GM23338 (cell line): ENCODE data around the gene CLDN20. TPM values are rescaled to one million over a fixed set of nuclear protein-coding genes. Genes with fewer than 3 reads are reported as not detected.
A peak's percentile ranks its signal among the peaks of the same experiment; 100 is the strongest.

Experiments
- ATAC-seq: fragments of 200-7000 bp; cut with Tn5 transposase; 3 replicates; pipeline ENCODE4 v1.9.1; 2020
- DNase-seq: peaks from one replicate; pipeline ENCODE4 v3.0.0-alpha.2; 2015; ENCODE audit warnings: low spot score
- H2AFZ ChIP-seq: fragments of 200-600 bp; sonication (generic); 2 replicates; pipeline ENCODE4 v1.8.0; 2016; ENCODE audit warnings: antibody characterized with exemption, mild to moderate bottlenecking, moderate library complexity
- H3F3A ChIP-seq: fragments of 200-600 bp; sonication (generic); replicated peaks from 2 replicates; pipeline ENCODE4 v1.8.0; 2017; ENCODE audit warnings: antibody characterized with exemption, mixed run types, low read depth
- H3K27ac ChIP-seq: fragments of 200-600 bp; sonication (generic); 2 replicates; pipeline ENCODE4 v1.6.1; 2016; ENCODE audit warnings: low read depth
- H3K27me3 ChIP-seq: fragments of 200-600 bp; sonication (generic); 2 replicates; pipeline ENCODE4 v1.8.0; 2016; ENCODE audit warnings: mild to moderate bottlenecking, mixed run types, moderate library complexity; ENCODE audit not compliant: insufficient read depth
- H3K36me3 ChIP-seq: fragments of 200-600 bp; sonication (generic); 2 replicates; pipeline ENCODE4 v1.8.0; 2016; ENCODE audit warnings: mild to moderate bottlenecking; ENCODE audit not compliant: insufficient read depth
- H3K4me1 ChIP-seq: fragments of 200-600 bp; sonication (generic); 2 replicates; pipeline ENCODE4 v1.8.0; 2016; ENCODE audit warnings: mild to moderate bottlenecking, moderate library complexity; ENCODE audit not compliant: insufficient read depth
- H3K4me2 ChIP-seq: fragments of 200-600 bp; sonication (generic); 2 replicates; pipeline ENCODE4 v1.7.1; 2017; ENCODE audit warnings: mixed run types
- H3K4me3 ChIP-seq: fragments of 200-600 bp; sonication (generic); 2 replicates; pipeline ENCODE4 v1.6.1; 2016; ENCODE audit warnings: mixed run types
- H3K79me2 ChIP-seq: fragments of 200-600 bp; sonication (generic); replicated peaks from 2 replicates; pipeline ENCODE4 v1.8.0; 2017; ENCODE audit warnings: mild to moderate bottlenecking; ENCODE audit not compliant: insufficient read depth
- H3K9me2 ChIP-seq: fragments of 200-600 bp; sonication (generic); 2 replicates; pipeline ENCODE4 v1.8.0; 2017; ENCODE audit not compliant: insufficient read depth
- H4K20me1 ChIP-seq: fragments of 200-600 bp; sonication (generic); replicated peaks from 2 replicates; pipeline ENCODE4 v1.8.0; 2017; ENCODE audit warnings: mild to moderate bottlenecking; ENCODE audit not compliant: insufficient read depth
- H3K27ac Mint-ChIP-seq: 2 replicates; pipeline ENCODE4 v1.8.0; 2020; ENCODE audit warnings: inconsistent platforms, mild to moderate bottlenecking, moderate library complexity, mixed read lengths
- H3K27me3 Mint-ChIP-seq: 3 replicates; pipeline ENCODE4 v1.8.0; 2022; ENCODE audit warnings: low read depth, mild to moderate bottlenecking, moderate library complexity, mixed read lengths, inconsistent platforms; ENCODE audit not compliant: insufficient read depth, poor library complexity
- H3K36me3 Mint-ChIP-seq: 3 replicates; pipeline ENCODE4 v1.8.0; 2021; ENCODE audit warnings: low read depth, mild to moderate bottlenecking, inconsistent platforms, moderate library complexity, mixed read lengths
- H3K4me1 Mint-ChIP-seq: 3 replicates; pipeline ENCODE4 v1.8.0; 2020; ENCODE audit warnings: mild to moderate bottlenecking, inconsistent platforms, mixed read lengths
- H3K4me3 Mint-ChIP-seq: 3 replicates; pipeline ENCODE4 v1.8.0; 2021; ENCODE audit warnings: moderate library complexity, mild to moderate bottlenecking, inconsistent platforms, mixed read lengths
- H3K9me3 Mint-ChIP-seq: 3 replicates; pipeline ENCODE4 v1.8.0; 2020; ENCODE audit warnings: moderate library complexity, mild to moderate bottlenecking, inconsistent platforms, mixed read lengths
- CREB1 ChIP-seq: fragments of 250-450 bp; sonication (Bioruptor Pico); IDR thresholded peaks from 2 replicates; pipeline ENCODE4 v1.5.0; 2020; ENCODE audit warnings: low read depth, mild to moderate bottlenecking, moderate library complexity
- CTCF ChIP-seq, 2 experiments: fragments of 200-600 bp in 1 of 2; sonication (generic) in 1 of 2; conservative IDR thresholded peaks; 2 replicates each; pipeline versions ENCODE4 v1.5.1 to v1.6.1; 2016 to 2017; ENCODE audit warnings: antibody characterized with exemption in 2 of 2, low read depth in 2 of 2, mild to moderate bottlenecking in 2 of 2, moderate library complexity in 1 of 2
- ETS1 ChIP-seq: IDR thresholded peaks from 2 replicates; pipeline ENCODE4 v1.6.1; 2016; ENCODE audit warnings: antibody characterized with exemption
- EZH2 ChIP-seq: fragments of 200-600 bp; sonication (generic); IDR thresholded peaks from one replicate; pipeline ENCODE4 v1.8.0; 2017; ENCODE audit warnings: antibody characterized with exemption, mild to moderate bottlenecking, low read depth; ENCODE audit not compliant: unreplicated experiment
- EZH2phosphoT487 ChIP-seq: fragments of 200-600 bp; sonication (generic); IDR thresholded peaks from one replicate; pipeline ENCODE4 v1.8.1; 2018; ENCODE audit warnings: antibody characterized with exemption; ENCODE audit not compliant: unreplicated experiment
- JUNB ChIP-seq: IDR thresholded peaks from one replicate; pipeline ENCODE4 v1.6.1; 2016; ENCODE audit warnings: antibody characterized with exemption; ENCODE audit not compliant: unreplicated experiment
- NANOG ChIP-seq: IDR thresholded peaks from 2 replicates; pipeline ENCODE4 v1.6.1; 2016; ENCODE audit warnings: antibody characterized with exemption, borderline replicate concordance
- POLR2AphosphoS5 ChIP-seq: IDR thresholded peaks from 2 replicates; pipeline ENCODE4 v1.6.1; 2016; ENCODE audit warnings: antibody characterized with exemption, low read depth
- STAT1 ChIP-seq: IDR thresholded peaks from one replicate; pipeline ENCODE4 v1.6.1; 2016; ENCODE audit warnings: antibody characterized with exemption; ENCODE audit not compliant: unreplicated experiment
- ZNF114 ChIP-seq: fragments of 250-450 bp; sonication (Bioruptor Pico); IDR thresholded peaks from 2 replicates; pipeline ENCODE4 v1.5.0; 2020; ENCODE audit warnings: mild to moderate bottlenecking, moderate library complexity
- ZNF331 ChIP-seq: fragments of 250-450 bp; sonication (Bioruptor Pico); IDR thresholded peaks from 2 replicates; pipeline ENCODE4 v1.5.0; 2020; ENCODE audit warnings: low read depth, mild to moderate bottlenecking, moderate library complexity
- ZNF462 ChIP-seq: fragments of 250-450 bp; sonication (Bioruptor Pico); IDR thresholded peaks from 2 replicates; pipeline ENCODE4 v1.5.0; 2020; ENCODE audit warnings: mild to moderate bottlenecking, moderate library complexity
- polyA plus RNA-seq: library from polyadenylated mRNA; unstranded; fragments of >200 nt; fragmentation: Nextera tagmentation; extraction: Ambion mirVana; gene quantifications from 2 replicates; pipeline ENCODE4 v1.2.1, GENCODE V29; 2016
- total RNA-seq: library from RNA; depleted of rRNA; stranded (reverse); fragments of >200 nt; shearing (Covaris generic); gene quantifications from 2 replicates; pipeline ENCODE4 v1.2.3, GENCODE V29; 2014
- TF ChIP-seq, protein P1 (sequence below): IDR thresholded peaks from one replicate; pipeline ENCODE4 v1.6.1; 2018; ENCODE audit warnings: antibody characterized with exemption; ENCODE audit not compliant: unreplicated experiment

Gene CLDN20
- total and polyA plus RNA-seq, 2 experiments from 2014 or later = 0.23 TPM; not detected in 1

DNA sequence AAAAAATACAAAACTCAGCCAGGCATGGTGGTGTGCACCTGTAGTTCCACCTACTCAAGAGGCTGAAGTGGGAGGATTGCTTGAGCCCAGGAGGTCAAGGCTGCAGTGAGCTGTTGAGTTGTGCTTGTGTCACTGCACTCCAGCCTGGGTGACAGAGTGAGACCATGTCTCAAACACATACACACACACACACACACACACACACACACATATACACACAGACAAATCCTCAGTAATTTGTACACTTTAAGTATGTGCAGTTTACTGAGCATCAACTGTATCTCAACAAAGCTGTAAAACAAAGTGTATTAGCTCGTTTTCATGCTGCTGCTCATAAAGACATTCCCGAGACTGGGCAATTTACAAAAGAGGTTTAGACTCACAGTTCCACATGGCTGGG lies 43.1 kb downstream of the CLDN20 start:
- Mint-ChIP-seq H3K27ac (no peak overlapping the region), H3K36me3 (peaks cover 45% of the 10 kb centered on the region)
- H3K9me2 ChIP-seq = no peaks in the 10 kb centered on the region

More for the DNA sequence above, 43.1 kb downstream of the CLDN20 start:
- Histone ChIP-seq H3K79me2 (peaks cover 31% of the 10 kb centered on the region), H3K36me3 (peaks cover 25% of the 10 kb centered on the region; the same call in 1 of the 2 replicates), H3K4me2 (no peak overlapping the region), H3K4me3 (no peak overlapping the region), H3F3A (no peaks in the 10 kb centered on the region), H3K4me1 (peaks cover 9% of the 10 kb centered on the region), H4K20me1 (peaks cover 17% of the 10 kb centered on the region; the same call in 1 of the 2 replicates), H2AFZ (no peak overlapping the region), H3K27me3 (no peaks in the 10 kb centered on the region), H3K27ac (peak overlapping the region; percentile 27; the same call in 1 of the 2 replicates)
- no peak for TF ChIP-seq CREB1
- TF ChIP-seq, protein P1, sequence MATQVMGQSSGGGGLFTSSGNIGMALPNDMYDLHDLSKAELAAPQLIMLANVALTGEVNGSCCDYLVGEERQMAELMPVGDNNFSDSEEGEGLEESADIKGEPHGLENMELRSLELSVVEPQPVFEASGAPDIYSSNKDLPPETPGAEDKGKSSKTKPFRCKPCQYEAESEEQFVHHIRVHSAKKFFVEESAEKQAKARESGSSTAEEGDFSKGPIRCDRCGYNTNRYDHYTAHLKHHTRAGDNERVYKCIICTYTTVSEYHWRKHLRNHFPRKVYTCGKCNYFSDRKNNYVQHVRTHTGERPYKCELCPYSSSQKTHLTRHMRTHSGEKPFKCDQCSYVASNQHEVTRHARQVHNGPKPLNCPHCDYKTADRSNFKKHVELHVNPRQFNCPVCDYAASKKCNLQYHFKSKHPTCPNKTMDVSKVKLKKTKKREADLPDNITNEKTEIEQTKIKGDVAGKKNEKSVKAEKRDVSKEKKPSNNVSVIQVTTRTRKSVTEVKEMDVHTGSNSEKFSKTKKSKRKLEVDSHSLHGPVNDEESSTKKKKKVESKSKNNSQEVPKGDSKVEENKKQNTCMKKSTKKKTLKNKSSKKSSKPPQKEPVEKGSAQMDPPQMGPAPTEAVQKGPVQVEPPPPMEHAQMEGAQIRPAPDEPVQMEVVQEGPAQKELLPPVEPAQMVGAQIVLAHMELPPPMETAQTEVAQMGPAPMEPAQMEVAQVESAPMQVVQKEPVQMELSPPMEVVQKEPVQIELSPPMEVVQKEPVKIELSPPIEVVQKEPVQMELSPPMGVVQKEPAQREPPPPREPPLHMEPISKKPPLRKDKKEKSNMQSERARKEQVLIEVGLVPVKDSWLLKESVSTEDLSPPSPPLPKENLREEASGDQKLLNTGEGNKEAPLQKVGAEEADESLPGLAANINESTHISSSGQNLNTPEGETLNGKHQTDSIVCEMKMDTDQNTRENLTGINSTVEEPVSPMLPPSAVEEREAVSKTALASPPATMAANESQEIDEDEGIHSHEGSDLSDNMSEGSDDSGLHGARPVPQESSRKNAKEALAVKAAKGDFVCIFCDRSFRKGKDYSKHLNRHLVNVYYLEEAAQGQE = no peak
- no peak for TF ChIP-seq POLR2AphosphoS5
- no peak for TF ChIP-seq ZNF462 (CRISPR knock-in tag)
- no peak for TF ChIP-seq STAT1
- no peak for TF ChIP-seq ETS1
- no peak for TF ChIP-seq EZH2phosphoT487
- no peak for TF ChIP-seq ZNF331 (CRISPR knock-in tag)
- TF ChIP-seq NANOG = no peak
- no peak for TF ChIP-seq EZH2
- TF ChIP-seq ZNF114 (CRISPR knock-in tag) = no peak
- TF ChIP-seq JUNB = no peak
- no peak for TF ChIP-seq CTCF (conservative IDR thresholded peaks at IDR 0.05; ENCODE audit: low read depth in 2 of 2)
- peaks cover 4% of the 10 kb centered on the region for H3K27me3 Mint-ChIP-seq
- ATAC-seq = no peak
- no peak for DNase-seq
- peaks cover 4% of the 10 kb centered on the region; the same call in 2 of the 3 replicates for H3K4me1 Mint-ChIP-seq
- H3K4me3 Mint-ChIP-seq = no peak overlapping the region
- no peaks in the 10 kb centered on the region for H3K9me3 Mint-ChIP-seq
